GM18519 (cell line): Measurements from ENCODE around the gene CNPPD1.

ENCODE experiments used
- ATAC-seq: cut with Tn5 transposase; IDR thresholded peaks from one replicate; pipeline ENCODE4 v1.9.1; 2021; ENCODE audit warnings: mild to moderate bottlenecking, moderate library complexity; ENCODE audit not compliant: unreplicated experiment, low FRiP score

Gene CNPPD1

GRCh38 chr2:219124381-219125110 is 52.2 kb downstream of the CNPPD1 start:
- no peak for ATAC-seq

GRCh38 chr2:219123356-219124135 is 53.2 kb downstream of the CNPPD1 start:
- ATAC-seq = no peak

GRCh38 chr2:219122202-219122980 is 54.3 kb downstream of the CNPPD1 start:
- ATAC-seq = no peak
